Uterus (tissue), 4 donors: ENCODE results near the gene GREB1L. TPM values are rescaled to one million over a fixed set of nuclear protein-coding genes. Genes with fewer than 3 reads are reported as not detected.

Experiments used
- DNase-seq, 2 donors: peaks; one replicate each; pipeline ENCODE4 v3.0.0-alpha.2; 2019 to 2020
- H3K27ac ChIP-seq, 2 donors: fragments of 200-600 bp; sonication (generic); 1 replicate in 1 of 2; 2 replicates in 1 of 2; pipeline ENCODE4 v1.5.1; 2016 to 2018
- H3K27me3 ChIP-seq, 2 donors: fragments of 200-600 bp; sonication (generic); one replicate each; pipeline ENCODE4 v1.5.1; 2018 to 2019; ENCODE audit warnings: control low read depth in 1 of 2
- H3K36me3 ChIP-seq, 2 donors: fragments of 200-600 bp; sonication (generic); one replicate each; pipeline ENCODE4 v1.5.1; 2019; ENCODE audit warnings: control low read depth in 1 of 2
- H3K4me1 ChIP-seq, 2 donors: fragments of 200-600 bp; sonication (generic); one replicate each; pipeline ENCODE4 v1.5.1; 2018 to 2019; ENCODE audit warnings: control low read depth in 1 of 2
- H3K4me3 ChIP-seq, 2 donors: fragments of 200-600 bp; sonication (generic); 1 replicate in 1 of 2; 2 replicates in 1 of 2; pipeline ENCODE4 v1.5.1; 2018 to 2019; ENCODE audit warnings: mild to moderate bottlenecking in 1 of 2
- H3K9me3 ChIP-seq, 2 donors: fragments of 200-600 bp; sonication (generic); one replicate each; pipeline ENCODE4 v1.5.1; 2019; ENCODE audit warnings: control low read depth in 1 of 2
- CTCF ChIP-seq, 4 experiments: fragments of 200-600 bp in 2 of 4; fragments of 450-650 bp in 2 of 4; sonication (generic) in 2 of 4; IDR thresholded peaks; one replicate each; pipeline ENCODE4 v1.5.1; 2016 to 2019; ENCODE audit warnings: antibody characterized with exemption in 4 of 4, mild to moderate bottlenecking in 2 of 4, moderate library complexity in 1 of 4
- POLR2A ChIP-seq, 2 donors: fragments of 450-650 bp; IDR thresholded peaks; one replicate each; pipeline ENCODE4 v1.6.1; 2016; ENCODE audit warnings: antibody characterized with exemption in 2 of 2, mild to moderate bottlenecking in 1 of 2, moderate library complexity in 1 of 2
- intact Hi-C: fragments of 100-400 bp; cut with DNase I; formaldehyde crosslinking; loops from one replicate; pipeline ENCODE4 v1.15.1; 2023; ENCODE audit warnings: low total_unique reads
- total RNA-seq, 4 donors: library from RNA; depleted of rRNA in 3 of 4; stranded (reverse); fragments of >200 nt in 3 of 4; gene quantifications; one replicate each; pipeline versions ENCODE4 v1.1.0 to v1.2.4, GENCODE V29; 2014 to 2023
- donor health status: DM: yes; HTN: yes; CAD: no.

GREB1L gene
- total RNA-seq, 4 donors from 2014 or later, result 4.1 to 15.3 (median 9.2) TPM

- Histone ChIP-seq H3K27ac (no peak overlapping the region), H3K36me3 (no peaks in the 10 kb centered on the region), H3K4me1 (no peaks in the 10 kb centered on the region), H3K27me3 (no peaks in the 10 kb centered on the region), H3K4me3 (no peak overlapping the region), H3K9me3 (no peaks in the 10 kb centered on the region)
- intact Hi-C loops, result no loop called here
- DNase-seq, result no peak
- no peak for TF ChIP-seq POLR2A (IDR thresholded peaks at IDR 0.05)
- TF ChIP-seq CTCF (IDR thresholded peaks at IDR 0.05), result no peak
Measured at GRCh38 chr18:21458310-21458709, 216.3 kb downstream of the GREB1L start.

- Histone ChIP-seq H3K9me3 (no peaks in the 10 kb centered on the region), H3K4me1 (no peaks in the 10 kb centered on the region), H3K27ac (no peak overlapping the region), H3K4me3 (no peak overlapping the region), H3K36me3 (no peaks in the 10 kb centered on the region), H3K27me3 (no peaks in the 10 kb centered on the region)
- TF ChIP-seq POLR2A (IDR thresholded peaks at IDR 0.05) (no peak), CTCF (IDR thresholded peaks at IDR 0.05) (no peak)
- intact Hi-C loops, result no loop called here
- DNase-seq, result no peak
Measured at GRCh38 chr18:21458788-21459187, 216.8 kb downstream of the GREB1L start.

GRCh38 chr18:21459706-21460286 lies 217.8 kb downstream of the GREB1L start:
- Histone ChIP-seq H3K27me3 (no peaks in the 10 kb centered on the region), H3K27ac (no peak overlapping the region), H3K4me3 (no peak overlapping the region), H3K9me3 (no peaks in the 10 kb centered on the region), H3K36me3 (no peaks in the 10 kb centered on the region), H3K4me1 (no peaks in the 10 kb centered on the region)
- DNase-seq, result no peak
- intact Hi-C loops, result no loop called here
- TF ChIP-seq CTCF (IDR thresholded peaks at IDR 0.05) (no peak), POLR2A (IDR thresholded peaks at IDR 0.05) (no peak)

- Histone ChIP-seq H3K4me3 (no peak overlapping the region), H3K4me1 (no peaks in the 10 kb centered on the region), H3K27me3 (no peaks in the 10 kb centered on the region), H3K36me3 (no peaks in the 10 kb centered on the region), H3K9me3 (no peaks in the 10 kb centered on the region), H3K27ac (no peak overlapping the region)
- DNase-seq, result no peak
- TF ChIP-seq POLR2A (IDR thresholded peaks at IDR 0.05), result no peak
- no peak for TF ChIP-seq CTCF (IDR thresholded peaks at IDR 0.05)
- intact Hi-C loops, result no loop called here
Measured at GRCh38 chr18:21461460-21461859, 219.4 kb downstream of the GREB1L start.

- intact Hi-C loops, result no loop called here
- no peaks in the 10 kb centered on the region for H3K9me3 ChIP-seq
- H3K4me1 ChIP-seq, result no peaks in the 10 kb centered on the region
- TF ChIP-seq CTCF (IDR thresholded peaks at IDR 0.05), result no peak
- no peak for TF ChIP-seq POLR2A (IDR thresholded peaks at IDR 0.05)
- no peaks in the 10 kb centered on the region for H3K36me3 ChIP-seq
- no peaks in the 10 kb centered on the region for H3K27me3 ChIP-seq
- no peak overlapping the region for H3K27ac ChIP-seq
- H3K4me3 ChIP-seq, result no peak overlapping the region
- no peak for DNase-seq
Measured at GRCh38 chr18:21463718-21464117, 221.7 kb downstream of the GREB1L start.
